HG03520 (cell line): ENCODE measurements around the gene C9orf72.
"Not testable (repeated sequence)": the region's sequence is repeated elsewhere in the genome, so short reads cannot be mapped to it uniquely, and the experiment has no call there.

Source experiments
- ATAC-seq: cut with Tn5 transposase; IDR thresholded peaks from one replicate; pipeline ENCODE4 v1.9.1; 2021; ENCODE audit warnings: mild to moderate bottlenecking, moderate library complexity; ENCODE audit not compliant: unreplicated experiment

The C9orf72 gene

DNA sequence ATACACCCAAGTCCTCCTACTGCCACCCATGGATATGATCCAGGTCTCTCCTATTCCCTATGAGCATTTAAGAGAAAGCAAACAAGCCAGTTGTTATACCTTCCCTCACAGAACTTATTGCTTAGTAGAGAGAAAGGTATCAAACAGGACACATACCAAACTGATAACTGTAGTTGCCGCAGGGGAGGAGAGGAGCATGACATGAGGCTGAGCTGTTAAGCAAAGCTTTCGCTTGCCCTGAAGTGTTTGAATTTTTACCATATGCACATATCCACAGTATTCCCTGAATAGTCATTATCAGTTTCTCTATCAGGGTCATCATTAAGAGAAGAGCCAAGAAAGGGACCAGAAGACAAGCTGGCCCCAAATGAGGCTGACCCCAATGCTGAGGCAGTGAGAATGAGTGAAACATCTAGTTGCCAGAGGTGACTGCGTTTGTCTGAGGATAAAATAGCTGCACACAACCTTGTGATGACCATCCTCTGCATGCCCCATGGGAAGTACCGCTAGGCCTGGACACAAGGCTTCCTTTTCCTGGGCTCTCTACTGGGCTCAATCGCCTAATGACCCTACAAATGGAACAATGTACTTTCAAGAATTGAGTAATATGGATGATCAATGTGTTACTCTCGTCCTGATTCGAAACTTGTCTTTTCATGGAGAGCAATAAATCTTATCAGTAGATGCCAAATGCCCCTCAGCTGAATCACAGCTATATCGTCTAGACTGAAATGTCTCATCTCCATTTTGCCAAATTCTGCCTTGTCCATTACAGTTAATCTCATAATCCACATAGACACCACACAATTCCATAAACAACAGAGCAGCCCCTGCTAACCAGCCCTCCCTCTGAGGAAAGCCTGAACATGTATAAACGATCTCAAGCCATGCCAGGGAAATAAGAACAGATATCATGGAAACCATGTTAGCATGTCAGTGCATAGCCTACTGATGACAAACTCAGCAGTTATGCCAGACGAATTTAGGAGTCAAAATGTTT lies 53.5 kb downstream of the C9orf72 start:
- ATAC-seq = no peak

- no peak for ATAC-seq
These were observed 54.5 kb downstream of the C9orf72 start for GRCh38 chr9:27518809-27519208.

DNA sequence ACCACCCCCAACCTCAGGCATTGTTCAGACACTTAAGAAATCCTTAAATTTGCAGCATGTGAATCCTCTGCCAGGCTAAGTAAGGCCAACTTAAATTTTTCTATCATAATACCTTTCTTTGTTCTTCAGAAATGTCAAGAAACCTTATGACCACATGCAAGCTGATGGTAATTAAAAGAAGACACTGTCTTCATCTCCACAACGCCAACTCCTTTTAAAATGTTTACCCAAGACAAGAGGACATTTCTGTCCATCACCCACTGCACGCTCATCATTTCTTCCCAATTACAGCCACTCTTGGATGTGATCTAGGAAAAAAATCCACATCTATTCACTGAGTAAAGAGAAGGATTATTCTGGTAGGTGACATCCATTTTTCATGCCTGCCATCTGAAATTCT lies 55.3 kb downstream of the C9orf72 start:
- ATAC-seq = no peak

DNA sequence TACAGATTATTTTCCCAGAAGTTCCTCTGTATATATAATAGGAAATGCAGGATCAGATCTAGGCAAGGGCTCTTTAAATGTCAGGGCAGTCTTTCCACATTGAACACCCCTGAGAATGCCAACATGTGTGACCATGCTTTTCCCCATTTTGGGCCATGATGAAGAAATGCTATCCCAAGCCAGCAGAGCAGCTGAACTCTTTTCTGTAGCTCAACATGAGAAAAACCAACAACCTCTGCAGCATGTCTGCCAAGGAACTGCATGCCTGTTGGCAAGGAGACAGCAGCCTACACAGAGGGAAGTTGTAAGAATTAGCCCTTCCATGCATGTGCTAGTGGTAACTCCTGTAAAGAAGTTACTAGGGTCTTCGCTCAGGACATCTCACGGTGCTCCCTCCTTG lies 58.7 kb downstream of the C9orf72 start:
- ATAC-seq = no peak

DNA sequence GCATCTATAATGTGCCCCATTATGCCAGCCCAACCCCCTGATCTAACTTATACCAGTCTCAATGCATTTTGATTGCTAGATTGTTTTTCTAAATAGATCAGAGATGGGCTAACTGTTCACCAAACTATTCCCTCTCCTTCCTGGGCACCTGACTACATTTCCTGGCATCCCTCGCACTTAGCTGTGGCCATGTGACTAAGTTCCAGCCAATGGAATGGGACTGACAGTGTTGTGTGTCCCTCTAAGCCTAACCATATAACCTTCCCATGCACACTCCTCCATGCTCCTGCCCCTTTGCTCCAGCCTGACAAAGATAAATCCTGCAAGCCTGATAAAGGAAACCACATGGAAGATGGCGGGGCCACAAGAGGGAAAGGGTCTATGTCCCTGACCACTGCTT lies 61.5 kb downstream of the C9orf72 start:
- no peak for ATAC-seq

DNA sequence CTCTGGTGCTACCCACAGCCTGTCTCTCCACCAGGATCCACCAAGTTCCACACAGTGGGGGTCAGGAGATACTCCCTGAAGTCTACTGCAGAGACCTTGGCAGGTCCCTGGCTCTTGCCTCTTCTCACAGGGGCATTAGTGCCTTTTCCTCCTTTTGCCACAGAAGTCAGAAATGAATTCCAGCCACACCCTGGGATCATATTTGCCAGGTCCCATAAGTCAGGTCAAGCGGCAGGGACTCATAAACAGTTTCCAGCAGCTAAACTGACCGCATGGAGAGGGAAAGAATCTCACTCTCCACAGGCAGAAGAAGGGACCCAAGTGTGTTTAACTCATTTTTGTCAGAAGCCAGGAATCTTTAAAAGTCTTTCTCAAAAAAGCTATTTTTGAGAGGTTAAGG lies 62.5 kb downstream of the C9orf72 start:
- no peak for ATAC-seq

DNA sequence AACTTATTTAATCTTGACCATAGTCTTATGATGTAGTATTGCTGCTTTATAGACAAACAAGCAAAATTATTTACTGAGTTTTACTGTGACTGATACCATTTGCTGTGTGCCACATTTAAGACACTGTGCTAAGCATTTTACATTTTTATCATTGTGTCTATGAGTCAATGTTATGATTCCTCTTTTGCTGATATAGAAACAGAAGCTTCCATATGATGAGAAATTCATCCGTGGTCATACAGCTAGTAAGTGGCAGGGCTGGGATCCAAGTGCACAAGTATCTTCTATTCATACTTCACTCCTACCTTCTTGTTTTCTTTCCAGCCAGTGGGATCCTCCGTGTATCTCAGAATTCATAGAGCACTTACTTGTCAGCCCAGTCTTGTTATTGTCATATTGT lies 66.3 kb downstream of the C9orf72 start:
- ATAC-seq = no peak

DNA sequence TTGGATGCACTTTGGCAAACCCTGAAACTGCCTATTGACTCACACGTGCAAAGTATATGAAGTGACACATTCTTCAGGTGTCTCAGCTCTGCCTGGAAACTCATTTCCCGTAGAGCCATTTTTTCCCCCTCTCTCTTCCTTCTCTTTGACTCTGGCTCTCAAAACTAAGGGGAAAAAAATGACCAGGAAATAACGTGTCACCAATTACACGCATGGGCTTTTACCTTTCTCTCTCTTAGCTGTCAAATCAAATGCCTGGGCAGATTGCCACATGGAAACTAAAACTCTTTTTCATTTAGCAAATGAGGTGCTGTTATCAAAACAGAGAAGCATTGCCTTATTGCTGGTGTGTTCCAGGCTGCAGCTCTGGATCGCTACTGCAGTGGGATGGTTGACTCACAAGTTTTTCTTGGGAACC lies 67.5 kb downstream of the C9orf72 start:
- ATAC-seq = no peak

DNA sequence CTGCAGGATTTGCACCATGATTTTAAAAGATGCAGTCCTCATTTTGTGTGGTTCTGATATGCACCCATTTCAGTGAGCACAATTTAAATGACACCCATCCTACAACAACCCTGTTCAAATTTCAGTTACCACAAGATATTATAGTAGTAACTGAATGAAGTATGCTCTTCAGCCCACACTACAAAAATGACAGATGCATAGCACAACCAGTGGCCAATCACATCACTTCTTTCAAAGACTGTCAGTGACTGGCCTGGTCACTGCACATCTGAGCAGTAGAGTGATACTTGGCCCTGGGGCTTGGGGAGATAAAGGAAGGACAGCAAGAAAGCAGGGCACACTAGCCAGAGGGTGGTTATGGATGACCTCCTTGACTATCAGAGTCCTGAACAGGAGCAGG lies 69.0 kb downstream of the C9orf72 start:
- no peak for ATAC-seq

DNA sequence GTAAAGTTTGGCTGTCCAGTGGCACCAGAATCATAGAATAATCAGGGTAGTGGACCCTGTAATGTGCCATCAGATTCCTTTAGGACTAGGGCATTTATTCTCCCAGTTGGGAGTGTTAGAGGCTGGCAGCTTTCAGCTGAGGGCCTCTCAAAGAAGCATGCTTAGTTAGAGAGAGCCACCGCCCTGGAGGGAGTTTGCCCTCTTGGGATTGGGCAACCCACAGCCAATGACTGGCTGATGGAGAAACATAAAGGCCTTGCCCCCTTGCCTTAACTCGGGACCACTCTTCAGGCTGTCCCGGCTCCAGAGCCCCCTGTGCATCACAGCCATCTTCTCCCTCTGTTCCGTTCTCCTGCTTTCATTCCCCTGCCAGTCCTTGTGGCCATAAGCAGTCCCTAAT lies 69.7 kb downstream of the C9orf72 start:
- no peak for ATAC-seq

- ATAC-seq = not testable (repeated sequence)
These were observed 72.4 kb downstream of the C9orf72 start for GRCh38 chr9:27500902-27501301.

DNA sequence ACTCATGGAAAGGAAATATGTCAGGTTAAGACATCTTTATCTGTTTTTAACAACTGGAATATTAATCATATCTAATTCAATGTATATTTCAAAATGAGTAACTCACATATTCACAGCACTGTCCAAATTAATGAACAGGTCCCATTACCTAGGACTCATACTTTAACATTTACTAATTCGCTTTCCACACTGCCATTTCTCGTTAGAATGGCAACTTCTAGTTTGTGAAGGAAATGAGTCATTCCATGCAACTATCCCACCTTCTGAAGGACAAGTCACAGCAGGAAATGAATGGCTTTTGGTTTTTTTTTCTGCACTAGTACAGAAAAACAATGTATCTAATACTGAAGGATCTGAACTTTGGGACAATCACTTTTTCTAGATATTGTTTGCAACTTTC lies 73.8 kb downstream of the C9orf72 start:
- no peak for ATAC-seq

GRCh38 chr9:27497883-27498417 lies 75.3 kb downstream of the C9orf72 start:
- no peak for ATAC-seq
